ENCODE measurements around the gene CIRBP. TPM values are rescaled to one million over a fixed set of nuclear protein-coding genes. Genes with fewer than 3 reads are reported as not detected.

The CIRBP gene
- total RNA-seq, 1 donor from 2014 or later: 184 TPM

- Mint-ChIP-seq H3K27me3 (ENCODE audit: low read depth, unreplicated experiment) (no peaks in the 10 kb centered on the region), H3K4me1 (ENCODE audit: low read depth, unreplicated experiment) (peaks cover 34% of the 10 kb centered on the region), H3K4me3 (ENCODE audit: unreplicated experiment) (peak overlapping the region; percentile 72), H3K36me3 (ENCODE audit: low read depth, unreplicated experiment) (peaks cover 4% of the 10 kb centered on the region), H3K27ac (ENCODE audit: unreplicated experiment) (peak overlapping the region; percentile 66), H3K9me3 (ENCODE audit: unreplicated experiment) (no peaks in the 10 kb centered on the region)
- Histone ChIP-seq H3K4me3 (ENCODE audit: insufficient read depth, low read depth, low read length) (peak overlapping the region; percentile 53), H3K36me3 (ENCODE audit: insufficient read depth, low read length) (peaks cover 4% of the 10 kb centered on the region), H4K20me1 (ENCODE audit: insufficient read depth, low read length) (peaks cover 22% of the 10 kb centered on the region), H3K9me3 (ENCODE audit: insufficient read depth, low read depth, low read length) (no peaks in the 10 kb centered on the region), H3K27ac (ENCODE audit: low read depth, low read length) (peak overlapping the region; percentile 75), H2AFZ (ENCODE audit: low read depth, low read length) (peak overlapping the region; percentile 31), H3K27me3 (ENCODE audit: insufficient read depth, low read length) (no peaks in the 10 kb centered on the region), H3K79me2 (ENCODE audit: insufficient read depth, low read length) (peaks cover 19% of the 10 kb centered on the region), H3K9ac (ENCODE audit: low read length) (peak overlapping the region; percentile 75), H3K4me2 (ENCODE audit: low read length) (peak overlapping the region; percentile 93), H3K4me1 (ENCODE audit: insufficient read depth, low read length) (peaks cover 70% of the 10 kb centered on the region)
- FAIRE-seq (no peak), DNase-seq (ENCODE audit: low read depth) (peak; percentile 58)
- TF ChIP-seq CTCF (IDR thresholded peaks at IDR 0.05; ENCODE audit: insufficient read depth, low read depth, low read length) (no peak), EZH2 (IDR thresholded peaks at IDR 0.05; ENCODE audit: insufficient read depth, low read length) (no peak)
These were observed 2.8 kb upstream of the CIRBP start for GRCh38 chr19:1266129-1266915.

- Mint-ChIP-seq H3K9me3 (ENCODE audit: unreplicated experiment) (no peaks in the 10 kb centered on the region), H3K27ac (ENCODE audit: unreplicated experiment) (peak overlapping the region; percentile 58), H3K4me1 (ENCODE audit: low read depth, unreplicated experiment) (peaks cover 31% of the 10 kb centered on the region), H3K27me3 (ENCODE audit: low read depth, unreplicated experiment) (no peaks in the 10 kb centered on the region), H3K4me3 (ENCODE audit: unreplicated experiment) (peak overlapping the region; percentile 75), H3K36me3 (ENCODE audit: low read depth, unreplicated experiment) (peaks cover 4% of the 10 kb centered on the region)
- peaks cover 29% of the 10 kb centered on the region for H4K20me1 ChIP-seq (ENCODE audit: insufficient read depth, low read length)
- H3K4me3 ChIP-seq (ENCODE audit: insufficient read depth, low read depth, low read length): peak overlapping the region; percentile 53
- no peak overlapping the region for H2AFZ ChIP-seq (ENCODE audit: low read depth, low read length)
- peaks cover 4% of the 10 kb centered on the region for H3K36me3 ChIP-seq (ENCODE audit: insufficient read depth, low read length)
- H3K4me2 ChIP-seq (ENCODE audit: low read length): peak overlapping the region; percentile 93
- TF ChIP-seq CTCF (IDR thresholded peaks at IDR 0.05; ENCODE audit: insufficient read depth, low read depth, low read length): peak; percentile 49
- TF ChIP-seq EZH2 (IDR thresholded peaks at IDR 0.05; ENCODE audit: insufficient read depth, low read length): no peak
- no peaks in the 10 kb centered on the region for H3K9me3 ChIP-seq (ENCODE audit: insufficient read depth, low read depth, low read length)
- peaks cover 70% of the 10 kb centered on the region for H3K4me1 ChIP-seq (ENCODE audit: insufficient read depth, low read length)
- H3K27ac ChIP-seq (ENCODE audit: low read depth, low read length): peak overlapping the region; percentile 69
- FAIRE-seq: no peak
- peaks cover 26% of the 10 kb centered on the region for H3K79me2 ChIP-seq (ENCODE audit: insufficient read depth, low read length)
- no peaks in the 10 kb centered on the region for H3K27me3 ChIP-seq (ENCODE audit: insufficient read depth, low read length)
- H3K9ac ChIP-seq (ENCODE audit: low read length): peak overlapping the region; percentile 75
- DNase-seq (ENCODE audit: low read depth): no peak
These were observed 2.1 kb upstream of the CIRBP start for GRCh38 chr19:1266916-1267476.

Measured in astrocyte (in vitro differentiated cells and primary cell).